GM19239 (cell line): ENCODE measurements around the gene SHISA9.
"Not testable (repeated sequence)": the region's sequence is repeated elsewhere in the genome, so short reads cannot be mapped to it uniquely, and the experiment has no call there.

ENCODE experiments used
- DNase-seq: peaks from one replicate; pipeline ENCODE4 v3.0.0; 2011; ENCODE audit warnings: low spot score; ENCODE audit not compliant: insufficient read length
- FAIRE-seq: peaks from 2 replicates; lab custom pipeline; 2011; peaks lifted over from hg19 to GRCh38; lab: Jason Lieb, UNC

The SHISA9 gene

GRCh38 chr16:12898551-12898950 lies 2.8 kb upstream of the SHISA9 start:
- FAIRE-seq (no peak), DNase-seq (no peak)

- DNase-seq (no peak), FAIRE-seq (no peak)
Observed at GRCh38 chr16:12899529-12900143, 1.8 kb upstream of the SHISA9 start.

GRCh38 chr16:12900156-12900555 lies 1.2 kb upstream of the SHISA9 start:
- DNase-seq (no peak), FAIRE-seq (no peak)

- no peak for FAIRE-seq
- DNase-seq, result no peak
Observed at GRCh38 chr16:12900599-12901203, 697 bp upstream of the SHISA9 start.

GRCh38 chr16:12901204-12901596 lies 198 bp upstream of the SHISA9 start:
- no peak for FAIRE-seq
- DNase-seq, result no peak

GRCh38 chr16:12902511-12903372 lies 1.3 kb downstream of the SHISA9 start:
- DNase-seq (no peak), FAIRE-seq (no peak)

GRCh38 chr16:12903407-12904328 lies 2.3 kb downstream of the SHISA9 start:
- no peak for FAIRE-seq
- no peak for DNase-seq

GRCh38 chr16:12904329-12904671 lies 2.9 kb downstream of the SHISA9 start:
- no peak for DNase-seq
- no peak for FAIRE-seq

GRCh38 chr16:12906271-12906670 lies 4.9 kb downstream of the SHISA9 start:
- FAIRE-seq (no peak), DNase-seq (no peak)

GRCh38 chr16:12906765-12907516 lies 5.5 kb downstream of the SHISA9 start:
- DNase-seq, result no peak
- no peak for FAIRE-seq

- FAIRE-seq, result no peak
- DNase-seq, result no peak
Observed at GRCh38 chr16:12907670-12908233, 6.4 kb downstream of the SHISA9 start.

GRCh38 chr16:12917246-12917645 lies 15.8 kb downstream of the SHISA9 start:
- DNase-seq, result no peak
- no peak for FAIRE-seq

- DNase-seq, result no peak
- FAIRE-seq, result no peak
Observed at GRCh38 chr16:12917653-12918052, 16.3 kb downstream of the SHISA9 start.

- no peak for FAIRE-seq
- no peak for DNase-seq
Observed at GRCh38 chr16:12920739-12921138, 19.3 kb downstream of the SHISA9 start.

GRCh38 chr16:12923640-12924039 lies 22.2 kb downstream of the SHISA9 start:
- not testable (repeated sequence) for FAIRE-seq, DNase-seq

GRCh38 chr16:12925026-12925800 lies 23.8 kb downstream of the SHISA9 start:
- DNase-seq, result no peak
- FAIRE-seq, result no peak

- FAIRE-seq (no peak), DNase-seq (no peak)
Observed at GRCh38 chr16:12927591-12927990, 26.2 kb downstream of the SHISA9 start.

- DNase-seq, result no peak
- no peak for FAIRE-seq
Observed at GRCh38 chr16:12930881-12931280, 29.5 kb downstream of the SHISA9 start.

- no peak for DNase-seq
- FAIRE-seq, result no peak
Observed at GRCh38 chr16:12936391-12936790, 35.0 kb downstream of the SHISA9 start.
